ENCODE results near the gene HYAL1. TPM values are rescaled to one million over a fixed set of nuclear protein-coding genes. Genes with fewer than 3 reads are reported as not detected.
"Not testable (repeated sequence)": the region's sequence is repeated elsewhere in the genome, so short reads cannot be mapped to it uniquely, and the experiment has no call there.

Gene HYAL1
- total RNA-seq, 4 donors from 2014 or later = 19.5 to 31.0 (median 27.4) TPM

- 86% methylated on average over 12 of the region's 28 CpGs for WGBS
- no peak overlapping the region for H3K27ac ChIP-seq
Measured at GRCh38 chr3:50286322-50287227, 16.8 kb downstream of the HYAL1 start.

GRCh38 chr3:50284121-50284520 lies 19.3 kb downstream of the HYAL1 start:
- WGBS = 78% methylated on average over 6 of the region's 6 CpGs
- not testable (repeated sequence) for DNase-seq (ENCODE audit: low spot score in 2 of 2)

More at GRCh38 chr3:50286322-50287227, 16.8 kb downstream of the HYAL1 start:
- peaks cover 46% of the 10 kb centered on the region for H3K36me3 ChIP-seq
- H3K4me1 ChIP-seq = peaks cover 13% of the 10 kb centered on the region
- H3K9me3 ChIP-seq = no peaks in the 10 kb centered on the region
- no peaks in the 10 kb centered on the region for H3K27me3 ChIP-seq
- no peak overlapping the region for H3K4me3 ChIP-seq
- no peak for TF ChIP-seq CTCF (IDR thresholded peaks at IDR 0.05)
- TF ChIP-seq POLR2AphosphoS5 (IDR thresholded peaks at IDR 0.05) = no peak
- TF ChIP-seq EP300 (IDR thresholded peaks at IDR 0.05) = no peak
- TF ChIP-seq POLR2A (IDR thresholded peaks at IDR 0.05) = no peak
- no peak for DNase-seq (ENCODE audit: low spot score in 2 of 2)

GRCh38 chr3:50279255-50280016 lies 23.9 kb downstream of the HYAL1 start:
- no peak overlapping the region for H3K27ac ChIP-seq
- DNase-seq (ENCODE audit: low spot score in 2 of 2) = no peak
- peaks cover 16% of the 10 kb centered on the region for H3K4me1 ChIP-seq
- H3K4me3 ChIP-seq = no peak overlapping the region
- peaks cover 16% of the 10 kb centered on the region for H3K27me3 ChIP-seq
- 85% methylated on average over 8 of the region's 8 CpGs for WGBS
- TF ChIP-seq EP300 (IDR thresholded peaks at IDR 0.05) (no peak), POLR2A (IDR thresholded peaks at IDR 0.05) (no peak), POLR2AphosphoS5 (IDR thresholded peaks at IDR 0.05) (no peak), CTCF (IDR thresholded peaks at IDR 0.05) (no peak)
- H3K36me3 ChIP-seq = no peaks in the 10 kb centered on the region
- no peaks in the 10 kb centered on the region for H3K9me3 ChIP-seq

More at GRCh38 chr3:50284121-50284520, 19.3 kb downstream of the HYAL1 start:
- not testable (repeated sequence) for H3K4me1 ChIP-seq, H3K27me3 ChIP-seq, H3K27ac ChIP-seq, H3K4me3 ChIP-seq, H3K9me3 ChIP-seq
- peaks cover 32% of the 10 kb centered on the region for H3K36me3 ChIP-seq

GRCh38 chr3:50278880-50279224 lies 24.5 kb downstream of the HYAL1 start, which contains the start of gene LSMEM2:
Gene LSMEM2, plus strand, starts transcription at chr3:50279087. Its CDS starts 27 bp downstream, at chr3:50279114.
- WGBS = no CpG with 5 or more reads among the region's 2 CpGs
- Histone ChIP-seq H3K4me3 (no peak within 1 kb of the TSS), H3K27me3 (peaks cover 19% of the 10 kb centered on the region), H3K4me1 (peaks cover 22% of the 10 kb centered on the region), H3K36me3 (no peaks in the 10 kb centered on the region), H3K27ac (no peak within 1 kb of the TSS), H3K9me3 (no peaks in the 10 kb centered on the region)
- TF ChIP-seq POLR2AphosphoS5 (IDR thresholded peaks at IDR 0.05) (no peak), EP300 (IDR thresholded peaks at IDR 0.05) (no peak), CTCF (IDR thresholded peaks at IDR 0.05) (no peak), POLR2A (IDR thresholded peaks at IDR 0.05) (no peak)
- no peak for DNase-seq (ENCODE audit: low spot score in 2 of 2)

GRCh38 chr3:50278123-50278879 lies 25.1 kb downstream of the HYAL1 start:
- WGBS = 80% methylated on average over 4 of the region's 4 CpGs
- DNase-seq (ENCODE audit: low spot score in 2 of 2) = no peak
- Histone ChIP-seq H3K4me3 (no peak overlapping the region), H3K27me3 (peaks cover 23% of the 10 kb centered on the region), H3K4me1 (peaks cover 27% of the 10 kb centered on the region), H3K27ac (no peak overlapping the region), H3K9me3 (no peaks in the 10 kb centered on the region), H3K36me3 (no peaks in the 10 kb centered on the region)
- TF ChIP-seq POLR2AphosphoS5 (IDR thresholded peaks at IDR 0.05) (no peak), POLR2A (IDR thresholded peaks at IDR 0.05) (no peak), CTCF (IDR thresholded peaks at IDR 0.05) (no peak), EP300 (IDR thresholded peaks at IDR 0.05) (no peak)
